HG02938 (cell line): ENCODE data around the gene CCT4.
"Not testable (repeated sequence)": the region's sequence is repeated elsewhere in the genome, so short reads cannot be mapped to it uniquely, and the experiment has no call there.

Experiments
- ATAC-seq: cut with Tn5 transposase; IDR thresholded peaks from one replicate; pipeline ENCODE4 v1.9.1; 2021; ENCODE audit warnings: mild to moderate bottlenecking, moderate library complexity; ENCODE audit not compliant: unreplicated experiment

CCT4 gene

GRCh38 chr2:61888267-61889055 is at the start of gene CCT4:
Gene CCT4 (minus strand): TSS chr2:61888656. CDS start chr2:61888507, 149 bp downstream.
- peak; percentile 72 for ATAC-seq

DNA sequence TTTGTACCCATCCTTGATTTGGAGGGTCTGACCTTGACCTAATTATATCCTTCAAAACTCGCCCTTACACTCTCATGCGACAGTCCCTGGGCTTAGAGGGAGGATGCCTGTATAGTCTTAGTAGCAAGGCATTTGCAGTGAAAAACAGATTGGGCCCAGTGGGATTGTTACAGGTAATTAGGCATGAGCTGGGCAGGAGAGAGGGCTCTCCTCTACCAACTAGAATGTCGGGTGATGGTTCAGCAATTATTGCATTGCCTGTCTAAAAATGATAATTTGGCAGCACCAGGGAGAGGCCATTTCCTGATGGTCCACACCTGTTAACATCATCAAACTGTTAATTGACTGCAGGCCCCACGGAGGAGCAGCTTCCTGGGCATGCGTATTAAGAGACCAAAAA is 49.4 kb upstream of the CCT4 start:
- ATAC-seq, result no peak

- no peak for ATAC-seq
Measured at GRCh38 chr2:61937098-61937497, 48.6 kb upstream of the CCT4 start.

DNA sequence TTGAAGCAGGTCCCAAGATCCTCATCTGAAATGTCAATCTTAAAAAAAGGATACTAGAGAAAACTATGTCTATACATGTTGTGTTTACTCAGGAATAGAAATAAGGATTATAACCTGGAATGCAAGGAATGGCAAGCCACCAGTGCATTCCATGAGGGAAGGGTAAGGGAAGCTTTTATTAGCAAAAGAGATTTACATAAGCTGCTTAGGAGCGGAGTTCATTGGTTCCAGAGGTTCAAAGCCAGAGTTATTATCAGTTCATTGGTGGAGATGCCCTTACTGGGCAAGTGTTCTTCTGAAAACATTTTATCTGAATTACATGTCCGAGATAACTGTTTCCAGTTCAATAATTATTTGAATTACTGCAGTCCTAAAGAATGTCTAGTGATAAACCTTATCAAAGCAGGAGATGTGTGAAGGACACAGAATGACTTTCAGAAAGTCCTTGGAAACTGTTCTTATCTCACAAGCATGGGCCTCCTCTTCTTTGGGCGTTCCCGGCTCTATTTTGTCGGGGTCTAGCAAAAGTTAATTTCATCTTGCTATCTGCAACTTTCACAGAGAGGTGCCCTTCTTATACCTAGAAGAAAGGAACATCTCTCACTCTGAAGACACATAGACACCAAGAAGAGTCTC is 40.5 kb upstream of the CCT4 start:
- ATAC-seq, result no peak

DNA sequence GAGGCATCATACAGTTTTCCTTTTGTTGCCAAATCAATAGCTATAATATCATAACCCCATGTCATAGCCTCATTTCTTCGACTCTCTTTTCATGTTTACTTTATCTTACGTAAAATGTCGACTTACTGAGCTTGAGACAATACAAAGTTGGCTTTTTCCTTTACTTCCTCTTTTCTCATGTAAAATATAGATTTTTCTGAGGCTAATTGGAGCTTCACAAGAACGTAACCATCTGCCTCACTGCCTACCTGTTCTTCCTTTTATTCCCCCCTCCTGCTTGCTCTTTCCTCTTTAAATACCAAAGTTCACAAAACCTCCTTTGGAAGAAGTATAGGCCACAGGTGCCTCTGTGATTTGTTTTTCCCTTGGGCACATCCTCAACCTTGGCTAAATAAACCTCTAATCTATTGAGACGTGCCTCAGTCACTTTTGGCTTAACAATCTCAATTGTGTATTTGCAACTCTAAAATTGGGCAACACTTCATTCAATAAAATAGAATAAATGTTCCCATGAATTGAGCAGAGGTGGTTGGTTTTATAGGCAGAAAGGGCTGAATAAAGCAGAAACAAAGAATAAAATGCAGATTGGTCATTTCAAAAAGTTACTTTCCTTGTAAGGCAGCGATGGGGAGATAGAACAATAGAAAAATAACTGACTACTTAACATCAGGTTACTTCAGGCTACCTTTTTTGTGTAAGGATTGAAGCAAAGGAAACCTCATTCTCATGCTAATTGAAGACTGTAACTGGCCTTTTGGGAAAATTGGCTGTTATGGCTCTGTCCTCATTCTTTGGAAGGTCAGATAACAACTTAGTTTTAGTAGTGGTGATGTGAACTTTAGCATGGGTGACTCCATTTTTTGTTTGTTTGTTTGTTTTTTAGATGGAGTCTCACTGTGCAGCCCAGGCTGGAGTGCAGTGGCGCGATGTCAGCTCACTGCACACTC is 38.3 kb upstream of the CCT4 start:
- no peak for ATAC-seq

- no peak for ATAC-seq
Measured at GRCh38 chr2:61924895-61925663, 36.6 kb upstream of the CCT4 start.

DNA sequence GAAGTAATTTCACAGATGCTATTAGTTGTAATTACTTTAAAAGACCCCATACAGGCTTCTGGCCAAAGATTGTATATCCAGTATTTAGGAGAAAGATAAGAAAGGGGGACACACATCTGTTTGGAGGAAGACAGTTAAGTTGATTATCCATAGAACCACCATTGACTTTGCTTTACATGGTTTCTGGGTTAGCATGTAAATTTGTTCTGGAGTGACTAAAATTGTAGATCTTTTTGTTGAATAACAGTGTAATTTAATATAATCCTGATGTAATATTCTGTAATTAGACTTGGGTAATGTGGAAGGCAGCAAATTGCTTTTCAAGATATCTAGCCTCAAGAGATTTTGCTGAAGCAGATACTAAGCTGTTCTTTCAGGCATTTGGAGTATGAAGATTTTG is 34.3 kb upstream of the CCT4 start:
- ATAC-seq, result no peak

GRCh38 chr2:61920548-61920947 is 32.1 kb upstream of the CCT4 start:
- ATAC-seq, result no peak

DNA sequence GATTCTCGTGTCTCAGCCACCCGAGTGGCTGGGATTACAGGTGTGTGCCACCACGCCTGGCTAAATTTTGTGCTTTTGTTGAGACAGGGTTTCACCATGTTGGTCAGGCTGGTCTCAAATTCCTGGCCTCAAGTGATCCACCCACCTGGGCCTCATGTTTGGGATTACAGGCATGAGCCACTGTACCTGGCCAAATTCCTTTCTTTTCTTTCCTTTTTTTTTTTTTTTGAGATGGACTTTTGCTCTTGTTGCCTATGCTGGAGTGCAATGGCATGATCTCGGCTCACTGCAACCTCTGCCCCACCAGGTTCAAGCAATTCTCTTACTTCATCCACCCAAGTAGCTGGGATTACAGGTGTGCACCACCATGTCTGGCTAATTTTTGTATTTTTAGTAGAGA is 26.3 kb upstream of the CCT4 start:
- not testable (repeated sequence) for ATAC-seq

- no peak for ATAC-seq
Measured at GRCh38 chr2:61911510-61911909, 23.1 kb upstream of the CCT4 start.

GRCh38 chr2:61910603-61911002 is 22.1 kb upstream of the CCT4 start:
- no peak for ATAC-seq

- no peak for ATAC-seq
Measured at GRCh38 chr2:61909116-61909515, 20.7 kb upstream of the CCT4 start.

- no peak for ATAC-seq
Measured at GRCh38 chr2:61906186-61906470, 17.7 kb upstream of the CCT4 start.

- peak; percentile 96 for ATAC-seq
Measured at GRCh38 chr2:61905372-61906185, 17.1 kb upstream of the CCT4 start, which contains the start of gene COMMD1. Gene COMMD1 (plus strand): TSS chr2:61905674. CDS start chr2:61905679, 5 bp downstream.

- no peak for ATAC-seq
Measured at GRCh38 chr2:61900281-61900680, 11.8 kb upstream of the CCT4 start.

DNA sequence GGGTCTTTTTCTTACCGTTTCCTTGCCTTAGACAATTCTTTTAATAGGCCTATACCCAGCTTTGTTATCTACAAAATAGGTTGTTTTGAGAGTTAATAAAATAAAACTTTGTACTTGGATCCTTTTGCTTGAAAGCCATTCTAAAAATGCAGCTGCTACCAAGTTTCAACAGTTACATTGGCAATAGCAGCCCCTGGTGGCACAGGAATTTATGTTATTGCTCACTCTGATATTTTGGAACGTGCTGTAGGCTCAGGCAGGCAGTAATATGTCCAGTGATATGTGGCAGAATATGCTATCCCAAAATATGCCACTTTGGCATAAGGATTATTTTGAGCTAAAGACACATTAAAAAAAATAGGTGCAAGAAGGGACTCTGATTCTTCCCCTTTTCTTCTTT is 10.4 kb upstream of the CCT4 start:
- ATAC-seq, result no peak

DNA sequence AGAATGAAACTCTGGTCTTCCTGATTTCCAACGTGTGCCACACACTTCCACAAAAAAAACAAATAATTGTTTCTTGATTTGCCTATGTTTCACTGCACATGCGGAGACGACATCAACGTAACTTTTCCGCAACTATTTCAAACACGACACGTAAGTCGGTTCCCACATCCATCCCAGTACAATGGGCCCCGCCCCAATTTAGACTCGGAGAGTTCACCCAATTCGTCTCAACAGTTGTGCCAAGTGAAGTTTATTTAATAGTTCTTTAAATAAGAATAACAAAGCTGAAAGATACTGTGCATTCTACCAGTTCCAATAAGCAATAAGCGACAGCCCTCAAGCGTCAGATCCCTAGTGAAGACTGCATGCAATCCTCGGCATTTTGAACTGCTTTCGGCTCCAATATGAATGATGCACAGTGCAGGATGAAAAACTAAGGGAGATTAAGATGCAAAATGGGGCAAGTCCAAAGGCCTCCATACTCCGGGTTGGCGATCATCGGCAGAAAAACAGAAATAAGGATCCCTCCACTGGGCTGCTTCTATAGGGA is 664 bp downstream of the CCT4 start:
- ATAC-seq, result peak; percentile 13

DNA sequence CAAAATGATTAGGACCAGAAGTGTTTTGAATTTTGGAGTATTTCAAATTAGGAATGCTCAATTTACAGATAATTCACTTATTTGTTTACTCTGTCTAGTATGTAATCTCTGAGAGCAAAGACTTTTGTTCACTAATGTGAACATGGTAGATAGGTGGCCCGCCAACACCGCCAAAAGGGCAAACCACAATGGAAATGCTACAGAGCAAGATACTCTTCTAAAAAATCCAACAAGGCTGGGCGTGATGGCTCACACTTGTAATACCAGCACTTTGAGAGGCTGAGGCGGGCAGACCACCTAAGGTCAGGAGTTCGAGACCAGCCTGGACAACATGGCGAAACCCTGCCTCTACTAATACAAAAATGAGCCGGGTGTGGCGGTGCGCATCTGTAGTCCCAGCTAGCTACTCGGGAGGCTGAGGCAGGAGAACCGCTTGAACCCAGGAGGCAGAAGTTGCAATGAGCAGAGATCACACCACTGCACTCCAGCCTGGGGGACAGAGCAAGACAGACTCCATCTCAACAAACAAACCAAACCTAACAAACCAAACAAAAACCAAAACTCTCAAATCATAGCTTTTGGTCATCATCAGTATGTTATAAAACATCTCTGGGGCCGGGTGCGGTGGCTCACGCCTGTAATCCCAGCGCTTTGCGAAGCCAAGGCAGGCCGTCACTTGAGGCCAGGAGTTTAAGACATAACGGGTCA is 2.4 kb downstream of the CCT4 start:
- no peak for ATAC-seq

DNA sequence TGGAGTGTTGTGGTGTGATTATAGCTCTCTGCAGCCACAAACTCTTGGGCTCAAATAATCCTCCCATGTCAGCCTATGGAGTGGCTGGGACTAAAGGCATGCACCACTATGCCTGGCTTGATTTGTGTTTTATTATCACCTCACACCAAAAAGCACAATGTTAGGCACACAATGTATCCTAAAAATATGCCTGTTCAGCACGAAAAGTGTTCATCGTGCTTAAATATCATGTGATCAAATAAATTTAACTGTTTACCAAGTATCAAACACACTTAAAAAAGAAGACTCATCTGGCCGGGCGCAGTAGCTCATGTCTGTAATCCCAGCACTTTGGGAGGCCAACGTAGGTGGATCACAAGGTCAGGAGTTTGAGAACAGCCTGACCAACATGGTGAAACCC is 5.6 kb downstream of the CCT4 start:
- ATAC-seq, result no peak
